Subcutaneous adipose tissue (tissue), 4 donors: ENCODE results near the gene FSTL5. TPM values are rescaled to one million over a fixed set of nuclear protein-coding genes. Genes with fewer than 3 reads are reported as not detected.

Experiments used
- CTCF ChIP-seq: fragments of 450-650 bp; IDR thresholded peaks from one replicate; pipeline ENCODE4 v1.5.1; 2016; ENCODE audit warnings: low read depth, mild to moderate bottlenecking, control low read depth, antibody characterized with exemption, moderate library complexity
- total RNA-seq, 4 donors: library from RNA; depleted of rRNA; stranded (reverse); fragments of >200 nt; gene quantifications; one replicate each; pipeline ENCODE4 v1.1.0, GENCODE V29; 2016

FSTL5 gene
- total RNA-seq, 4 donors from 2014 or later, result 0.33 TPM; not detected in 3

GRCh38 chr4:161991811-161992210 lies 172.0 kb downstream of the FSTL5 start:
- TF ChIP-seq CTCF, result no peak

GRCh38 chr4:161990721-161991120 lies 173.1 kb downstream of the FSTL5 start:
- no peak for TF ChIP-seq CTCF

GRCh38 chr4:161988946-161989345 lies 174.9 kb downstream of the FSTL5 start:
- TF ChIP-seq CTCF, result no peak

GRCh38 chr4:161987611-161988010 lies 176.2 kb downstream of the FSTL5 start:
- no peak for TF ChIP-seq CTCF

GRCh38 chr4:161952382-161952781 lies 211.4 kb downstream of the FSTL5 start:
- TF ChIP-seq CTCF, result no peak

GRCh38 chr4:161949946-161950725 lies 213.7 kb downstream of the FSTL5 start:
- no peak for TF ChIP-seq CTCF

GRCh38 chr4:161948026-161948770 lies 215.6 kb downstream of the FSTL5 start:
- no peak for TF ChIP-seq CTCF
